NCI-H82 treated with DMSO at 0.1 percent for 48 hours (cell line): ENCODE data around the gene CYP2C9.
"Not testable (repeated sequence)": the region's sequence is repeated elsewhere in the genome, so short reads cannot be mapped to it uniquely, and the experiment has no call there.

Source experiments
- DNase-seq: peaks from one replicate; lab custom pipeline; 2025; ENCODE audit not compliant: unreplicated experiment; lab: John Stamatoyannopoulos, UW

CYP2C9 gene

DNA sequence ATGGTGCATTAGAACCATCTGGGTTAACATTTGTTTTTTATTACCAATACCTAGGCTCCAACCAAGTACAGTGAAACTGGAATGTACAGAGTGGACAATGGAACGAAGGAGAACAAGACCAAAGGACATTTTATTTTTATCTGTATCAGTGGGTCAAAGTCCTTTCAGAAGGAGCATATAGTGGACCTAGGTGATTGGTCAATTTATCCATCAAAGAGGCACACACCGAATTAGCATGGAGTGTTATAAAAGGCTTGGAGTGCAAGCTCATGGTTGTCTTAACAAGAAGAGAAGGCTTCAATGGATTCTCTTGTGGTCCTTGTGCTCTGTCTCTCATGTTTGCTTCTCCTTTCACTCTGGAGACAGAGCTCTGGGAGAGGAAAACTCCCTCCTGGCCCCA, at the start of gene CYP2C9:
CYP2C9 (plus strand) TSS at position 276 of the 400 bp plus-strand sequence; CDS start at position 301, 25 bp downstream.
- no peak for DNase-seq

DNA sequence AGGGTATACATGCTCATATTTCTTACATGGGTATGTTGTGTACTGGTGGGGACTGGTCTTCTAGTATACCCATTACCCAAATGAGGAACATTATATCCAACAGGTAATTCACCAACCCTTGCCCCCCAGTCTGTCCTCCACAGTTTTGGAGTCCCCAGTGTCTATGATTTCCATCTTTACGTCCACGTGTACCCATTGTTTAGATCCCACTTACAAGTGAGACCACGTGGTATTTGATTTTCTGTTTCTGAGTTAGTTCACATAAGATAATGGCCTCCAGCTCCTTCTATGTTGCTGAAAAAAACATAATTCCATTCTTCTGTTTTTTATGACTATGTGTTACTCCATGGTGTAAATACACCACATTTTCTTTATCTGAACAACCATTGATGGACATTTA, 49.3 kb upstream of the CYP2C9 start:
- DNase-seq, result no peak

DNA sequence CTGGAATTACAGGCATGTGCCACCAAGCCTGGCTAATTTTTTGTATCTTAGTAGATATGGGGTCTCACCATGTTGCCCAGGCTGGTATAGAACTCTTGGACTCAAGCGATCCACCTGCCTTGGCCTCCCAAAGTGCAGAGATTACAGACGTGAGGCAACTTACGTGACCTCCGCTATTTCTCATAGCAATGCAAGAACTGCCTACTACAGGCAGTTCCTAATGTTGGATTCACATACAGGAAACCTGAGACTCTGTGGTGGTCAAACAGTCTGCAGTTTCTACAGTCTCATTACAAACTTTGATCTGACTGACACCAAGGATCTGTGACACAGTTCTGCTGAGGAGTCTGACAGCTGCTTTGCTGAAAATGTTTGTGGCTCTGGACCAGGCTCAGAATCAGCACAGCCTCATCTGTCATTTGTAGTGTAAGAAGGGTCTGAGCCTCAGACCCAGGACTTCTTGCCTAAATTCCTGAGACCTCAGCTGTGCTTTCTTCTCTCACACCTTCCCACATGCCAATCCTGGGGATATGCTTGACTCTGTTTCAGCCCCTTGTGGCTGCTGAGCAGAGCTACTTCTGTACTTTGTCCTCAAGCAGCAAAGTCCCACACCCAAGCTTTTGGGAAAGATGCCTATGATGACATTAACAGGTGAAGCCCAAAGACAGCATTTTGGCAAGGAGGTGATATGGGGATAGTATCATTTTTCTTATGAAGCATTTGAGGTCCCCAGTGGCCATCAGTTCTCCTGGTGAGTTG, 48.0 kb upstream of the CYP2C9 start:
- DNase-seq, result no peak

DNA sequence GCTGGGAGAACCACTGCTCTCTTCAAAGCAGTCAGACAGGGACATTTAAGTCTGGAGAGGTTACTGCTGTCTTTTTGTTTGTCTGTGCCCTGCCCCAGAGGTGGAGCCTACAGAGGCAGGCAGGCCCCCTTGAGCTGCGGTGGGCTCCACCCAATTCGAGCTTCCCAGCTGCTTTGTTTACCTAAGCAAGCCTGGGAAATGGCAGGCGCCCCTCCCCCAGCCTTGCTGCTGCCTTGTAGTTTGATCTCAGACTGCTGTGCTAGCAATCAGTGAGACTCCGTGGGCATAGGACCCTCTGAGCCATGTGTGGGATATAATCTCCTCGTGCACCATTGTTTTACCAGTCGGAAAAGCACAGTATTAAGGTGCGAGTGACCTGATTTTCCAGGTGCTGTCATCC, 40.0 kb upstream of the CYP2C9 start:
- DNase-seq, result not testable (repeated sequence)

DNA sequence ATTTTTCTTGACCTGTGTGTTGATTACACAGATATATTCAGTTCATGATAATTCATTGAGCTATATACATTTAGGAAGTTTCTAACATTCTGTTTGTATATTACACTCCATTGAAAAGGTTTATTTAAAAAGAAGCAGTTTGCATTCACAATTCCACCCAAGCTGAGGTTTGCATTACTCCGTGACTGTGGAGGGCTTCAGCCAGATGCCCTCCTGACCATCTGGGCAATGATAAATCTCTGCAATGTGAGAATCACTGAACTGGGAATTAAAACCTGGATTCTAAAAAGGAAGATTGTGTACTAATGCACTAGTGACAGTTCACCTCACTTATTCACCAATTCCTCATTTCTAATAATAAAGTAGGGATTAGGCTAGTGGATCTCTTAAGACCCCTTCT, 36.4 kb upstream of the CYP2C9 start:
- DNase-seq, result no peak

DNA sequence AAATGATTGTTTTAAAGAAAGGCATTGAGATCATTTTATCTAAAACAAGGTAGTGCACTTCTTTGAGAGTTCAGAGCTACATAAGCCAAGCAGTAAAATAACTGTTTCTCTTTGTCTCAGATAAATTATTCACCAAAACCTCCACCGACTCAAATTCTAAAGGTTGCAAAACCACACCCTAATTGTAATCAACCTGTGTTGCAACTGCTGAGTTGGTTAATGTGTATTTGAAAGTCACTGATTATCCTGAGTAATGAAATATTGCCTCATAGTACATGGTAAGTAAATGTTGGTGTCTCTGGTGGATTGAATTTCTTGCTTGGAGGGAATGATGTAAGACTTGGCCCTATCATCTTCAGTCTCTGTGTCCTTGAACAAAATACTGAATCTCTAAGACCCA, 35.9 kb upstream of the CYP2C9 start:
- no peak for DNase-seq

DNA sequence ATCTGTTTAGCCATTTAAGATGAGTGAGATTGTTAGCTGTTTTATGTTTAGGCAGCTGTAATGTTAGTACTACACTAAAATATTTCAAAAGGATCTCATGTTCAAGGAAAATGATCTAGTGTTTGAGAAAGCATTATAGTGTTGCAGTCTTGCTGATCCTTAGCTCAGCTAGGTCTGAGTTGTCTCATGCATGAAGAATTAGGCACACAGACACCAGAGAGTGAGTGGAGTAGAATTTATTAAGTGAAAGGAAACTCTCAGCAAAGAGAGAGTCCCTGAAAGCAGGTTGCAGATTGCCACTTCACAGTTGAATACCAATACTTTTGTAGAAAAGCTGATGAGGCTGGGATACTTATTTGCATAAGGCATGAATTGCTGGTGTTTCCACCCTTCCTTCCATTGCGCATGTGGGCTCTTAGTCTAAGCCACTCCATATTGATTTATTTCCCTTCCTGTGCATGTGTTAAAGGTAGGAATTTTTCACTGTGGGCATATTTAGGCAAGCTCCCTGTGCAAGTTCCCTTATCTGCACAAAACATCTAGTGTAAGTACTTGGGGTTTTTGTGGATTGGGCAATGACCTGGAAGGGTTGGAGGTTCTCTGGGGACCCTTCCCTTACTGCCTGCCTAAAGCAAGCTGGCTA, 33.8 kb upstream of the CYP2C9 start:
- not testable (repeated sequence) for DNase-seq

DNA sequence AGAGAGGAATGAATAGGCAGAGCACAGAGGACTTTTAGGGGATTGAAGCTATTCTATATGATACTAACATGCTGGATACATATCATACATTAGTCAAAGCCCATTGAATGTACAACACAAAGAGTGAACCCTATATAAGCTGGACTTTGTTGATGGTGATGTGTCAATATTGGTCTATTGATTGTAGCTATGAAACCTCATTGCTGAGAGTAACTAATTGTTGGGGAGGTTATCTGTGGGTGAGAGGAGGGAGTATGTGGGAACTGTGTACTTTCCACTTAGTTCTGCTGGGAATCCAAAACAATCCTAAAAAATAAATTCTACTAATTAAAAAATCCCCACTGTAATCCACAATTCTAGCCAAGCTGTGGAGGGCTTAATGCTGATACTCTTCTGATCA, 22.0 kb upstream of the CYP2C9 start:
- DNase-seq, result no peak

DNA sequence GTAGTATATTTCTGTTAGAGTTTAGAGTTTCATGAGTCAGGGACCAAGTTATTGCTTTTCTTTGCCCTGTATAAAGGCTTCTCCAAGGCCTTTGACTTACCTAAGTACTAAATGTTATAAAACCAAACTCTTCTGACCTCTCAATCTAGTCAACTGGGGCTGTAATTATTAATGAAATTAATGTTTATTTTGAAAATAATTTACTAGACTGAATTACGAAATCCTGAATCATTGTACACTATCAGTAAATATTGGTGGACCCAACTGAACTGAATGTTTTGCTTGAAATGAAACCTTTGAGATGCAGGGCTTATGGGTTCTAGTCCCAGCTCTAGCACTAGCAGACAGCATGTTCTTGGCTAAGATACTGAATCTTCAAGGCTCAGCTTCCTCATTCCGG, 1.7 kb upstream of the CYP2C9 start:
- no peak for DNase-seq

DNA sequence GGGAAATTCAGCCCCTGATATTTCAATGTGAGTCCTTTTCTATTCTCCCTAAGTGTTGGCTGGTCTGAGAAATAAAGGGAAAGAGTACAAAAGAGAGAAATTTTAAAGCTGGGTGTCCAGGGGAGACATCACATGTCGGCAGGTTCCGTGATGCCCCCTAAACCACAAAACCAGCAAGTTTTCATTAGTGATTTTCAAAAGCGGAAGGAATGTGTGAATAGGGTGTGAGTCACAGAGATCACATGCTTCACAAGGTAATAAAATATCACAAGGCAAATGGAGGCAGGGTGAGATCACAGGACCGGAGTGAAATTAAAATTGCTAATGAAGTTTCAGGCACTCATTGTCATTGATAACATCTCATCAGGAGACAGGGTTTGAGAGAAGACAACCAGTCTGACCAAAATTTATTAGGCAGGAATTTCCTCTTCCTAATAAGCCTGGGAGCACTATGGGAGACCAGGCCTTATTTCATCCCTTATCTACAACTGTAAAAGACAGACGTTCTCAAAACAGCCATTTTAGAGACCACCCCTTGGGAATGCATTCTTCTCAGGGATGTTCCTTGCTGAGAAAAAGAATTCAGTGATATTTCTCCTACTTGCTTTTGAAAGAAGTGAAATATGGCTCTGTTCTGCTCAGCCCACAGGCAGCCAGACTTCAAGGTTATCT, 5.1 kb downstream of the CYP2C9 start:
- not testable (repeated sequence) for DNase-seq

DNA sequence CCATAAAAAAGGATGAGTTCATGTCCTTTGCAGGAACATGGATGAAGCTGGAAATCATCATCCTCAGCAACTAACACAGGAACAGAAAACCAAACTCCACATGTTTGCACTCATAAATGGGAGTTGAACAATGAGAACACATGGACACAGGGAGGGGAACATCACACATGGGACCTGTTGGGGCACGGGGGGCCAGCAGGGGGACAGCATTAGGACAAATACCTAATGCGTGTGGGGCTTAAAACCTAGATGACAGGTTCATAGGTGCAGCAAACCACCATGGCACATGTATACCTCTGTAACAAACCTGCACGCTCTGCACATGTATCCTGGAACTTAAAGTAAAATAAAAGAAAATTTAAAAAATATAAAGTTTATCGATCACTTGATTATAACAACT, 7.7 kb downstream of the CYP2C9 start:
- DNase-seq, result not testable (repeated sequence)

DNA sequence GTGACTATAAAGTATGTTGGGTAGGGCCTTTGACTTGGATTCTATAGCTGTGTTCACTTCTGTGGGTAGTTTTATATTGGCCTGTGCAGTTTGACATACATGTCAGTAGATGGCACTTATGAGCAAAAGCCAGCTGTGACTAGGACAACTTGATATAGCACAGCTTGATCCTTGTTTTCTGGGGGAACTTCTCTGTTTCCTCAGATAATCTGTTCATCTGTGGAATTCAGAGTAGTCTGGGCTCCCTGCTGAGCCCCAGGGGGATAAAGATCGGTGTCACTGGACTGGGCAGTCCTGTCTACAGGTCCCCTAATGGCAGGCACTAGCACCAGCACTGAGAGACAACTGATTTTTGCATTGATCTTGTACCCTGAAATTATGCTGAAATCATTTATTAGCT, 25.4 kb downstream of the CYP2C9 start:
- no peak for DNase-seq

DNA sequence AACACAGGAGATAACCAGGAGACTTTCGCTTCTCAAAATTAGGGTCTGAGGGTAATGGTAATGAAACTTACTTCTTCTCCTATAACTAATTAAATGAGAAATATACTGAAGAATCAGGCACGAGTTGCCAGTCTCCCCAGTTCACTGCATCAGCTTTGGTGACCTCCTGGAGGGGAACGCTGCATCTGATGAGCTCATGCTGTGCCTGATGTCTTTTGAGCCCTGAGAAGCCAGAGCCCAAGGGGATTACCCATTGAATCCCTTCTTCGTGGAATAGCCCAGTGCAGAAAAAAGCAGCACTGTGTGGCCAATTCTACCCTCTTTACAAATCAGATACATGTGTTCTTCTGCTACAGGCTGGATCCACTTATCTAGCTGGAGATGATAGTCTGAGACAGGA, 45.1 kb downstream of the CYP2C9 start:
- no peak for DNase-seq

DNA sequence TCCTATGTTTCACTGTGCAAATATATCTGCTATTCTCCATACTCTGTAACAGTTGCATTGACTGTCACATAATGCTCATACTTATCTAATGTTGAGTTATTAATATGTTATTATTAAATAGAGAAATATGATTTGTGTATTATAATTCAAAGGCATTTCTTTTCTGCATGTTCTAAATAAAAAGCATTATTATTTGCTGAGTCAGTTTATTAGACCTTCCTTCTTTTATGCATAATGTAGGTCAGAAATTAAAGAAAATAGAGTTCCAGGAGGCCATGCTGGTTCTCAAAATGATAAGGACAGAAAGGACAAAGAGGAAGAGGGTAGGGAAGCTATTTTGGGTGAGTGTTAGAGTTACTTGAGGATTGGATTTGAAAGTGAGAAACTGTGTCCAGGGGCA, 50.7 kb downstream of the CYP2C9 start:
- DNase-seq, result no peak

DNA sequence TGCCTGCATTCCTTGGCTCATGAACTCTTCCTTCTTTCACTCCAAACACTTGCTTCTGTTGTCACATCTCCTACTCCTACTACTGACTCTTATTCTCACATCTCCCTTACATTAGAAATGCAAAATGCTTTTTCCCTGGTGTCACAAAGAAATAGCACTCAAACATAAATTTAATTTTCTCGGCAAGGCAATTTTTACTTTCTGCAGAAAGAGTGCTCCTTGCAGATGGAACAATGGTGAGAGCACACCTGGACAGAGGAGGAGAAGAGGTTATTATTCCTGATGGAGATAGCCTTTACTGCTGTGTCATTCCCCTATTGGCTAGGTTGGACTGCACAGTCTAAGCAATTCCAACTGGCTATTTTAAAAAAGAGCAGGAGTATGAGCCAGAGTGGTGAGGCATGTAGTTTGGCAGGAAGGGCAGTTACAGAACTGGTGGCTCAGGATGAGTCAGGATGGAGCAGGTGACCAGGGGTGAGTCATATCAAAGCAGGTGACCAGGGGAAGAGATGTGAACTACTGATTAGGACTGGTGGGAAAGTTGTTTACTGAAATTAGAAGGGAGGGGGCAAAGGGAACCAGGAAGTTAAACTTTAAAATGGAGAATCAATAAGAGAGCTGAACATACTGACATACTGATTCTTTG, 52.9 kb downstream of the CYP2C9 start:
- no peak for DNase-seq

DNA sequence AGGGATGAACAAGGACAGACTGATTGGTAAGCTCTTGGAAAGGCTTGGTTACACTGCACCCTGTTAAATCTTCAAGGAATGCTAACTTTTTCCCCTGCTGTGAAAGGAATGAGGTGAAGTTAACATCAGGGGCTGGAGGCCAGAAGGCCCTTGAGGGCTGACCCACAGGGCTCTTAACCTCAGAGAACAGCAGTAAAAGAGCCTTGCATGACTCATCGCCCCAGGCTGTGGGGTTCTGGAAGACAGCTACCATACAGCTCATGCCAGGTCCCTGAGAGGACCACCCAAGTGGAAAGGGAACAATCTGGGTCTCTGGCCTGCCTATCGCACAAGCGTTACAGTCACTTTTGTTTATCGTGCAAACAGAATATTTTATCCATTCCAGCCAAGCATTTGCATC, 54.4 kb downstream of the CYP2C9 start:
- DNase-seq, result no peak

DNA sequence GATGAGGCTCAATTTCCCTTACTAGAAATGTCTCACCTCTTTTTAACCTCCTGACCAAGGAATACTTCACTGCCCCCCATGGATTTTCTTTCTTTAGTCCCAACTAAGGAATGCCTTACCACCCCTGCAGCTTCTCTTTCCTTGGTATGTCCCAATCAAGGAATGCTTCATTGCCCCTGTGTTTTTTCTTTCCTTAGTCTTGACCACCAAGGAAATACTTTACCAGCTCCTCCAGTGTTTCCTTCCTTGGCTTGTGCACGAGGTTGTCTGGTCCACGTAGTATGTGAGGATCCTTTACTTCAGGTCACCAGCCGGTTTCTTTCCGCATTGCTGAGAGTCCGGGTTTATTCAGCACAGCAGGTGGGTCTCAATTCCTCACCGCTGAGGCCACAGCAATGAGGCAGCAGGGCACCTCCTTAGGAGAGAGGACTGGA, 59.3 kb downstream of the CYP2C9 start:
- no peak for DNase-seq

DNA sequence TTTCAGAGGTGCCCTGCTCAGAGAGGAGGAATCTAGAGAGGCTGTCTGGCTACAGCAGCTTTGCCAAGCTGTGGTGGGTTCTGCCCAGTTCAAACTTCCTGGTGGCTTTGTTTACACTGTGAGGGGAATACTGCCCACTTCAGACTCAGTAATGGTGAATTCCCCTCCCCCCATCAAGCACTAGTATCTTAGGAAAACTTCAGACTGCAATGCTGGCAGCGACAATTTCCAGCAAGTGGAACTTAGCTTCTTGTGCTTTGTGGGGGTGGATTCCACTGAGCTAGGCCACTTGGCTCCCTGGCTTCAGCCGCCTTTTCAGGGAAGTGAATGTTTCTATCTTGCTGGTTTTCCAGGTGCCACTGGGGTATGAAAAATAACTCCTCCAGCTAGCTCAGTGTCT, 88.0 kb downstream of the CYP2C9 start:
- DNase-seq, result no peak

DNA sequence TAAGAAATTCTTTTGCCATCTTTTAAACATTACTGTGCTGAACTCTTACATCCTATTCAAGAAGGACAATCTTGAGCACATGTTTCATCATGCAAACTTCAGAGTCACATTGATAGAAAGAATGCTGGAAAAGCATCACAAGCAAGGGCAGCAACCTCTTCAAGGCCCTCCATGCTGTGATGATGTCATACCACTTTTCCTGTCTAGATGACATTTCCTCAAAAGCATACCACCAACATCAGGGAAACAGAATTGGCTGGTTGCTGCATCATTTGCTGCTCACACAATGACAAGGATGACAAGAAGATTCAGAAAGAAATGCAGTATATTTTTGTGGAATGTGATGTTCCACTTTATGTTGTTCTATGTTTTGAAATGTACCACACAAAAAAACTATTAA, 93.2 kb downstream of the CYP2C9 start:
- DNase-seq, result no peak

DNA sequence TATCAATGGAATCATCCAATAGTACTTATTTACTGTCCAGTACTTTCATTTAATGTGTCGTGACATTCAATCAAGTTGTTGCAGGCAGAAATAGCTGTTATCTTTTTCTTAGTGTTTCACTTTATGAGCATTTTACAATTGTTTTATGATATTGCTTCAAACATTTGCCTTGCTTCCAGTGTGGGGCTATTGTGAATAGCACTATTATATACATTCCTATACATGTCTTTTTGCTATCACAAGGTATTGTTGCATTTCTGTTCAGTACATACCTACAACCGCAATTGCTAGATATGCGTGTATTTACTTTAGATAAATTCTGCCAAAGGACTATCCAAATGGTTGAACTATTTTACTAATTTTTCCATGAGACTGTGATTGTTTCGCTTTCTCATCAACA, 95.9 kb downstream of the CYP2C9 start:
- no peak for DNase-seq
